Osteoblast (primary cell): ENCODE results near the gene CNTNAP5. TPM values are rescaled to one million over a fixed set of nuclear protein-coding genes. Genes with fewer than 3 reads are reported as not detected.

ENCODE experiments used
- DNase-seq: peaks from one replicate; pipeline ENCODE4 v3.0.0; 2011; ENCODE audit warnings: low spot score, mixed read lengths; ENCODE audit not compliant: insufficient read length; ENCODE audit errors: missing footprints
- H2AFZ ChIP-seq: 2 replicates; pipeline ENCODE4 v1.6.0; 2011; ENCODE audit warnings: mild to moderate bottlenecking, low read length
- H3K27ac ChIP-seq: 2 replicates; pipeline ENCODE4 v1.5.1; 2011; ENCODE audit warnings: mild to moderate bottlenecking, low read depth, low read length, moderate library complexity
- H3K27me3 ChIP-seq: 2 replicates; pipeline ENCODE4 v1.6.0; 2012; ENCODE audit warnings: mild to moderate bottlenecking, control low read depth, inconsistent platforms, low read length, moderate library complexity; ENCODE audit not compliant: insufficient read depth
- H3K36me3 ChIP-seq: 2 replicates; pipeline ENCODE4 v1.5.1; 2011; ENCODE audit warnings: mild to moderate bottlenecking, low read length, control low read depth, moderate library complexity; ENCODE audit not compliant: insufficient read depth
- H3K4me1 ChIP-seq: 2 replicates; pipeline ENCODE4 v1.5.1; 2011; ENCODE audit warnings: mild to moderate bottlenecking, low read length, control low read depth, moderate library complexity; ENCODE audit not compliant: insufficient read depth
- H3K4me2 ChIP-seq: 2 replicates; pipeline ENCODE4 v1.6.0; 2011; ENCODE audit warnings: mild to moderate bottlenecking, low read length; ENCODE audit not compliant: insufficient read depth
- H3K4me3 ChIP-seq: fragments of 200-600 bp; sonication (generic); 3 replicates; pipeline ENCODE4 v1.5.1; 2012; ENCODE audit warnings: mild to moderate bottlenecking, low read length, inconsistent platforms; ENCODE audit not compliant: insufficient read depth
- H3K79me2 ChIP-seq: 2 replicates; pipeline ENCODE4 v1.6.0; 2012; ENCODE audit warnings: mild to moderate bottlenecking, low read length, control low read depth, inconsistent platforms; ENCODE audit not compliant: insufficient read depth
- H3K9me3 ChIP-seq: 2 replicates; pipeline ENCODE4 v1.5.1; 2011; ENCODE audit warnings: low read depth, low read length, control low read depth
- H4K20me1 ChIP-seq: 2 replicates; pipeline ENCODE4 v1.6.0; 2012; ENCODE audit warnings: mild to moderate bottlenecking, low read length, control low read depth; ENCODE audit not compliant: insufficient read depth
- total RNA-seq: library from RNA; depleted of rRNA; stranded (reverse); fragments of >200 nt; gene quantifications from 2 replicates; pipeline ENCODE4 v1.2.3, GENCODE V29; 2012
- TF ChIP-seq, protein P1 (sequence below): IDR thresholded peaks from 2 replicates; pipeline ENCODE4 v1.5.1; 2011; ENCODE audit warnings: mild to moderate bottlenecking, low read depth, low read length, moderate library complexity; ENCODE audit errors: extremely low read depth

CNTNAP5 gene
- total RNA-seq, 1 donor, result not detected

- H3K27ac ChIP-seq, result no peak overlapping the region
- H2AFZ ChIP-seq, result no peak overlapping the region
- DNase-seq, result no peak
- no peaks in the 10 kb centered on the region for H3K27me3 ChIP-seq
- H3K4me2 ChIP-seq, result no peak overlapping the region
- H3K4me3 ChIP-seq, result no peak overlapping the region
- no peaks in the 10 kb centered on the region for H3K36me3 ChIP-seq
- no peaks in the 10 kb centered on the region for H4K20me1 ChIP-seq
- no peaks in the 10 kb centered on the region for H3K9me3 ChIP-seq
- no peaks in the 10 kb centered on the region for H3K79me2 ChIP-seq
- H3K4me1 ChIP-seq, result no peaks in the 10 kb centered on the region
- TF ChIP-seq, protein P1, sequence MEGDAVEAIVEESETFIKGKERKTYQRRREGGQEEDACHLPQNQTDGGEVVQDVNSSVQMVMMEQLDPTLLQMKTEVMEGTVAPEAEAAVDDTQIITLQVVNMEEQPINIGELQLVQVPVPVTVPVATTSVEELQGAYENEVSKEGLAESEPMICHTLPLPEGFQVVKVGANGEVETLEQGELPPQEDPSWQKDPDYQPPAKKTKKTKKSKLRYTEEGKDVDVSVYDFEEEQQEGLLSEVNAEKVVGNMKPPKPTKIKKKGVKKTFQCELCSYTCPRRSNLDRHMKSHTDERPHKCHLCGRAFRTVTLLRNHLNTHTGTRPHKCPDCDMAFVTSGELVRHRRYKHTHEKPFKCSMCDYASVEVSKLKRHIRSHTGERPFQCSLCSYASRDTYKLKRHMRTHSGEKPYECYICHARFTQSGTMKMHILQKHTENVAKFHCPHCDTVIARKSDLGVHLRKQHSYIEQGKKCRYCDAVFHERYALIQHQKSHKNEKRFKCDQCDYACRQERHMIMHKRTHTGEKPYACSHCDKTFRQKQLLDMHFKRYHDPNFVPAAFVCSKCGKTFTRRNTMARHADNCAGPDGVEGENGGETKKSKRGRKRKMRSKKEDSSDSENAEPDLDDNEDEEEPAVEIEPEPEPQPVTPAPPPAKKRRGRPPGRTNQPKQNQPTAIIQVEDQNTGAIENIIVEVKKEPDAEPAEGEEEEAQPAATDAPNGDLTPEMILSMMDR, result no peak
These were observed 585.1 kb downstream of the CNTNAP5 start for GRCh38 chr2:124610141-124610540.

DNA sequence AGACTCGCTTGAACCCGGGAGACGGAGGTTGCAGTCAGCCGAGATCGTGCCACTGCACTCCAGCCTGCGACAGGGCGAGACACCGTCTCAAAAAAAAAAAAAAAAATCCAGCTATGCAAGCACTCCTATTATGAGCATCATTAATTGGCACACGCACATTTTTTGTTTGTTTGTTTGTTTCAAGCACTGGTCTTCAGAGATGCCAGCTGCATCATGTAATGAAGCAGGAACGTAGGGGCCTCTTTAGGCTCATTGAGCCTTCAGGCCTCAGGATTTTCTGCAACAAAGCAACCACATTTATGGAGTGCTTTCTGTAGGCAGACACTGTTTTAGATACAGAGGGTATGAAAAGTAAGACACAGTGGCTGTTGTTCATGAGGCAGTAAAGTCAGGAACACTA is 585.8 kb downstream of the CNTNAP5 start:
- H3K4me3 ChIP-seq, result no peak overlapping the region
- H3K27ac ChIP-seq, result no peak overlapping the region
- TF ChIP-seq, protein P1, result no peak
- H3K27me3 ChIP-seq, result no peaks in the 10 kb centered on the region
- no peaks in the 10 kb centered on the region for H3K79me2 ChIP-seq
- no peaks in the 10 kb centered on the region for H3K36me3 ChIP-seq
- no peaks in the 10 kb centered on the region for H3K4me1 ChIP-seq
- no peaks in the 10 kb centered on the region for H3K9me3 ChIP-seq
- H4K20me1 ChIP-seq, result no peaks in the 10 kb centered on the region
- no peak overlapping the region for H2AFZ ChIP-seq
- H3K4me2 ChIP-seq, result no peak overlapping the region
- DNase-seq, result no peak

- no peak overlapping the region for H3K27ac ChIP-seq
- DNase-seq, result no peak
- no peaks in the 10 kb centered on the region for H3K27me3 ChIP-seq
- no peaks in the 10 kb centered on the region for H4K20me1 ChIP-seq
- no peak overlapping the region for H2AFZ ChIP-seq
- no peaks in the 10 kb centered on the region for H3K36me3 ChIP-seq
- no peak overlapping the region for H3K4me2 ChIP-seq
- H3K9me3 ChIP-seq, result no peaks in the 10 kb centered on the region
- TF ChIP-seq, protein P1, result no peak
- H3K79me2 ChIP-seq, result no peaks in the 10 kb centered on the region
- no peaks in the 10 kb centered on the region for H3K4me1 ChIP-seq
- no peak overlapping the region for H3K4me3 ChIP-seq
These were observed 598.5 kb downstream of the CNTNAP5 start for GRCh38 chr2:124623560-124623959.

GRCh38 chr2:124625561-124625960 is 600.5 kb downstream of the CNTNAP5 start:
- no peaks in the 10 kb centered on the region for H4K20me1 ChIP-seq
- no peaks in the 10 kb centered on the region for H3K27me3 ChIP-seq
- no peaks in the 10 kb centered on the region for H3K4me1 ChIP-seq
- no peak overlapping the region for H3K4me2 ChIP-seq
- DNase-seq, result no peak
- TF ChIP-seq, protein P1, result no peak
- no peak overlapping the region for H3K4me3 ChIP-seq
- no peaks in the 10 kb centered on the region for H3K79me2 ChIP-seq
- H2AFZ ChIP-seq, result no peak overlapping the region
- H3K9me3 ChIP-seq, result no peaks in the 10 kb centered on the region
- no peak overlapping the region for H3K27ac ChIP-seq
- H3K36me3 ChIP-seq, result no peaks in the 10 kb centered on the region
